GM10248 (cell line): ENCODE measurements around the gene HUWE1.

Experiments used
- CTCF ChIA-PET: fragments of 300-600 bp; sonication (Branson Sonifier 250); formaldehyde crosslinking; extraction: SDS; loops from one replicate; lab custom pipeline; 2021; ENCODE audit warnings: antibody characterized with exemption; lab: Yijun Ruan, JAX
- POLR2A ChIA-PET: fragments of 350-650 bp; sonication (Branson Sonifier 250); formaldehyde crosslinking; extraction: SDS; loops from one replicate; lab custom pipeline; 2020; ENCODE audit warnings: antibody characterized with exemption; lab: Yijun Ruan, JAX
- DNase-seq: peaks from one replicate; pipeline ENCODE4 v3.0.0; 2012; ENCODE audit errors: extremely low spot score
- CTCF ChIP-seq: IDR thresholded peaks from 2 replicates; pipeline ENCODE4 v1.5.1; 2012; ENCODE audit warnings: mild to moderate bottlenecking, low read depth; ENCODE audit errors: extremely low read depth, missing control alignments, control extremely low read depth

Gene HUWE1

DNA sequence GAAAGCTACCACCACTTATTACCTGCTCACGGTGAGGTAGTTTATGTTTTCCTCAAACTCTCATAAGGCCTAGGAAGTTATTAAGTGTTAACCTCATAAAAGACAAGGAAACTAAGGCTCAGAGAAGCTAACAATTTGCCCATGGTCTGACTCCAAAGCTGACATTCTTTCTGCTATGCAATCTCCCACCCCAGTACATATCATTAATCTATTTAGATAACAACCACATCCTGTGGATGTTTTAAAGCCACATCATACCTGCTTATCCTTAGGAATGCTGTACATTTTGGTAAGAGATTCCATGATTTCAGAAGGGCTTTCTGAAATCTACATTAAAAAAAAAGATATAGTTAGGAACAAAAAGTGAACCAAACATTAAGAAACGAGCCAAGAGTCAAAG, 55.4 kb downstream of the HUWE1 start:
- TF ChIP-seq CTCF, result no peak
- POLR2A ChIA-PET, result no interaction called here
- CTCF ChIA-PET, result interaction anchor here (1.2 to 1.3 kb wide), 2 partner anchors 13 kb away, joined by 3 read pairs; no protein-coding TSS in a partner anchor
- no peak for DNase-seq

DNA sequence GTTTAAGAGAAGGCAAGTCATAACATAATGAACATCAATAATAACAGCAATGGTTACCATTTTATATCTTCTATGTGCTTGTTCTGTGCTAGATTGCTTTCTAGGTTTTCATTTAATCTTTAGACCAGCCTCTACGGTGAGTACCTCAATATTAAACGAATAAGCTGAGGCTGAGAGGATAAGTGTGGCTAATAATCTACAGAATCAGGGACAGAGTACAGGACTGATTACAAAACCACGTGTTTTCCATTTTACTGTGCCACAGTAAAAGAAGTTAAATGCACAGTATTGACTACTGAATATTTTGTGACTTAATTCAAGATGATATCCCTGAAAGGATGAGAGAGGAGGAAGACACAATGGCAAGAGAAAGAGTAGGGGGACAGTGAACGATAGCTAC, 56.3 kb downstream of the HUWE1 start:
- ChIA-PET POLR2A (no interaction called here), CTCF (no interaction called here)
- no peak for DNase-seq
- no peak for TF ChIP-seq CTCF

- TF ChIP-seq CTCF, result no peak
- CTCF ChIA-PET, result no interaction called here
- DNase-seq, result no peak
- POLR2A ChIA-PET, result no interaction called here
Observed at GRCh38 chrX:53622431-53622830, 64.1 kb downstream of the HUWE1 start.

GRCh38 chrX:53621418-53621986, 65.0 kb downstream of the HUWE1 start:
- TF ChIP-seq CTCF, result no peak
- CTCF ChIA-PET, result no interaction called here
- POLR2A ChIA-PET, result no interaction called here
- DNase-seq, result no peak

DNA sequence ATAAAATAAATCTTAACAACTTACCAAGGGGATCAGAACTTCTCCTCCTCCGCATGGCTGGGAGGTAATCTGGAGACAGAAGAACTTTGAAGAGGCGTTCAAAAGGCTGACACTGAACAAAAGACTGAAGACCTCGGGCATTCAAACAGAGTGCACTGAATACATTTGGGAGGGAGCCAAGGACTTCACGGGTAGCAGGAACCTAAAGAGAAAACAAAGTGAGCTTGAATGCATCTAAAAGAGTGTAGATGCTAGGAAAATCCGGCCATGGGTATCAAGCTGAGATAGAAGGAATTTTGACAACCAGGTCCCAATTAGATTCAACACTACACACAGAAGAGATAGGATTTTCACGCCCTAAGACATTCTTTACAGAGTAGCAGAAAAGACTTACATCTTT, 69.6 kb downstream of the HUWE1 start:
- POLR2A ChIA-PET, result no interaction called here
- CTCF ChIA-PET, result no interaction called here
- DNase-seq, result no peak
- no peak for TF ChIP-seq CTCF

DNA sequence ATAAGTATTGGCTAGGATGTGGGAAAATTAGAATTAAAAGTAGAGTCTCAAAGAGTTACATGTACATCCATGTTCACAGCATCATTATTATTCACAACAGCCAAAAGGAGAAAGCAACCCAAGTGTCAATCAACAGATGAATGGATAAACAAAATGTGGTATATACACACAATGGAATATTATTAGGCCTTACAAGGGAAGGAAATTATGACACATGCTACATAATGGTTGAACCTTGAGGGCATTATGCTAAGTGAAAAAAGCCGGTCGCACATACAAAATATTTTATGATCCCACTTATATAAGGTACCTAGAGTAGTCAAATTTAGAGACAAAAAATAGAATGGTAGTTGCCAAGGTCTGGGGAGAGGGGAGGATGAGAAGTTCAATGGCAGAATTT, 80.1 kb downstream of the HUWE1 start:
- no peak for TF ChIP-seq CTCF
- DNase-seq, result no peak
- CTCF ChIA-PET, result no interaction called here
- POLR2A ChIA-PET, result no interaction called here
